WTC11 (cell line): Measurements from ENCODE around the gene SLC6A18. TPM values are rescaled to one million over a fixed set of nuclear protein-coding genes. Genes with fewer than 3 reads are reported as not detected.

Experiments used
- ATAC-seq: fragments of 200-7000 bp; cut with Tn5 transposase; 2 replicates; pipeline ENCODE4 v1.10.0; 2021; ENCODE audit warnings: mild to moderate bottlenecking, moderate library complexity
- CTCF ChIA-PET: fragments of 300-600 bp; sonication (Branson Sonifier 250); formaldehyde crosslinking; loops from one replicate; lab custom pipeline; 2021; ENCODE audit warnings: antibody characterized with exemption; lab: Charles Lee
- POLR2A ChIA-PET: fragments of 350-600 bp; sonication (Branson Sonifier 250); formaldehyde crosslinking; loops from one replicate; lab custom pipeline; 2021; ENCODE audit warnings: antibody characterized with exemption; lab: Charles Lee
- DNase-seq: peaks from one replicate; pipeline ENCODE4 v3.0.0; 2021; ENCODE audit warnings: low spot score
- H3K27ac Mint-ChIP-seq: 2 replicates; pipeline ENCODE4 v1.8.0; 2021; ENCODE audit warnings: mixed read lengths
- H3K27me3 Mint-ChIP-seq: 2 replicates; pipeline ENCODE4 v1.8.0; 2021; ENCODE audit warnings: low read depth, mild to moderate bottlenecking, moderate library complexity, mixed read lengths
- H3K36me3 Mint-ChIP-seq: 2 replicates; pipeline ENCODE4 v1.8.0; 2021; ENCODE audit warnings: mixed read lengths
- H3K4me1 Mint-ChIP-seq: 2 replicates; pipeline ENCODE4 v1.8.0; 2022; ENCODE audit warnings: mixed read lengths
- H3K4me3 Mint-ChIP-seq: 2 replicates; pipeline ENCODE4 v1.8.0; 2021; ENCODE audit warnings: mild to moderate bottlenecking, moderate library complexity, mixed read lengths
- H3K9me3 Mint-ChIP-seq: 2 replicates; pipeline ENCODE4 v1.8.0; 2021; ENCODE audit warnings: mixed read lengths
- ATF1 ChIP-seq: sonication (generic); formaldehyde crosslinking; IDR thresholded peaks from 2 replicates; pipeline ENCODE4 v1.8.1; 2023; ENCODE audit warnings: mild to moderate bottlenecking, moderate library complexity, missing genetic modification reagents
- CREB1 ChIP-seq: sonication (generic); formaldehyde crosslinking; IDR thresholded peaks from 2 replicates; pipeline ENCODE4 v1.8.0; 2023; ENCODE audit warnings: mild to moderate bottlenecking, missing genetic modification reagents
- CREM ChIP-seq: sonication (generic); formaldehyde crosslinking; IDR thresholded peaks from 2 replicates; pipeline ENCODE4 v1.8.1; 2022; ENCODE audit warnings: mild to moderate bottlenecking, missing genetic modification reagents, moderate library complexity
- FOXP1 ChIP-seq: sonication (generic); formaldehyde crosslinking; IDR thresholded peaks from 2 replicates; pipeline ENCODE4 v1.8.0; 2022; ENCODE audit warnings: missing genetic modification reagents, mild to moderate bottlenecking, moderate library complexity, borderline replicate concordance
- NFE2L1 ChIP-seq: sonication (generic); formaldehyde crosslinking; IDR thresholded peaks from 2 replicates; pipeline ENCODE4 v1.8.1; 2023; ENCODE audit warnings: missing genetic modification reagents
- TEAD1 ChIP-seq: sonication (generic); formaldehyde crosslinking; IDR thresholded peaks from 2 replicates; pipeline ENCODE4 v1.8.0; 2022; ENCODE audit warnings: mild to moderate bottlenecking, missing genetic modification reagents
- TEAD4 ChIP-seq: sonication (generic); formaldehyde crosslinking; IDR thresholded peaks from 2 replicates; pipeline ENCODE4 v1.8.0; 2022; ENCODE audit warnings: mild to moderate bottlenecking, missing genetic modification reagents
- ZMAT4 ChIP-seq: fragments of 250-450 bp; sonication (Bioruptor Pico); IDR thresholded peaks from 2 replicates; pipeline ENCODE4 v1.9.0; 2021; ENCODE audit warnings: mild to moderate bottlenecking
- ZNF671 ChIP-seq: fragments of 250-450 bp; sonication (Bioruptor Pico); IDR thresholded peaks from 2 replicates; pipeline ENCODE4 v1.8.0; 2021; ENCODE audit warnings: mild to moderate bottlenecking
- ZSCAN18 ChIP-seq: fragments of 250-450 bp; sonication (Bioruptor Pico); IDR thresholded peaks from 2 replicates; pipeline ENCODE4 v2.1.2; 2022; ENCODE audit warnings: mild to moderate bottlenecking, moderate library complexity
- total RNA-seq: library from RNA; stranded (reverse); gene quantifications from 3 replicates; pipeline ENCODE4 v1.2.3, GENCODE V29; 2021
- TF ChIP-seq, protein P1 (sequence below): sonication (generic); formaldehyde crosslinking; IDR thresholded peaks from 2 replicates; pipeline ENCODE4 v1.8.0; 2022; ENCODE audit warnings: missing genetic modification reagents
- TF ChIP-seq, protein P2 (sequence below): sonication (generic); formaldehyde crosslinking; IDR thresholded peaks from 2 replicates; pipeline ENCODE4 v1.8.0; 2023; ENCODE audit warnings: mild to moderate bottlenecking, missing genetic modification reagents
- TF ChIP-seq, protein P3 (sequence below): sonication (generic); formaldehyde crosslinking; IDR thresholded peaks from 2 replicates; pipeline ENCODE4 v1.8.0; 2023; ENCODE audit warnings: missing genetic modification reagents, mild to moderate bottlenecking, borderline replicate concordance

SLC6A18 gene
- total RNA-seq, 1 experiment from 2014 or later: not detected

GRCh38 chr5:1261643-1262042 is 36.5 kb downstream of the SLC6A18 start:
- Mint-ChIP-seq H3K27ac (no peak overlapping the region), H3K4me3 (no peak overlapping the region), H3K9me3 (peaks cover 14% of the 10 kb centered on the region), H3K27me3 (peaks cover 7% of the 10 kb centered on the region), H3K36me3 (peaks cover 62% of the 10 kb centered on the region), H3K4me1 (no peaks in the 10 kb centered on the region)
- POLR2A ChIA-PET: no interaction called here
- ATAC-seq: no peak
- no peak for TF ChIP-seq ATF1
- TF ChIP-seq, protein P1, sequence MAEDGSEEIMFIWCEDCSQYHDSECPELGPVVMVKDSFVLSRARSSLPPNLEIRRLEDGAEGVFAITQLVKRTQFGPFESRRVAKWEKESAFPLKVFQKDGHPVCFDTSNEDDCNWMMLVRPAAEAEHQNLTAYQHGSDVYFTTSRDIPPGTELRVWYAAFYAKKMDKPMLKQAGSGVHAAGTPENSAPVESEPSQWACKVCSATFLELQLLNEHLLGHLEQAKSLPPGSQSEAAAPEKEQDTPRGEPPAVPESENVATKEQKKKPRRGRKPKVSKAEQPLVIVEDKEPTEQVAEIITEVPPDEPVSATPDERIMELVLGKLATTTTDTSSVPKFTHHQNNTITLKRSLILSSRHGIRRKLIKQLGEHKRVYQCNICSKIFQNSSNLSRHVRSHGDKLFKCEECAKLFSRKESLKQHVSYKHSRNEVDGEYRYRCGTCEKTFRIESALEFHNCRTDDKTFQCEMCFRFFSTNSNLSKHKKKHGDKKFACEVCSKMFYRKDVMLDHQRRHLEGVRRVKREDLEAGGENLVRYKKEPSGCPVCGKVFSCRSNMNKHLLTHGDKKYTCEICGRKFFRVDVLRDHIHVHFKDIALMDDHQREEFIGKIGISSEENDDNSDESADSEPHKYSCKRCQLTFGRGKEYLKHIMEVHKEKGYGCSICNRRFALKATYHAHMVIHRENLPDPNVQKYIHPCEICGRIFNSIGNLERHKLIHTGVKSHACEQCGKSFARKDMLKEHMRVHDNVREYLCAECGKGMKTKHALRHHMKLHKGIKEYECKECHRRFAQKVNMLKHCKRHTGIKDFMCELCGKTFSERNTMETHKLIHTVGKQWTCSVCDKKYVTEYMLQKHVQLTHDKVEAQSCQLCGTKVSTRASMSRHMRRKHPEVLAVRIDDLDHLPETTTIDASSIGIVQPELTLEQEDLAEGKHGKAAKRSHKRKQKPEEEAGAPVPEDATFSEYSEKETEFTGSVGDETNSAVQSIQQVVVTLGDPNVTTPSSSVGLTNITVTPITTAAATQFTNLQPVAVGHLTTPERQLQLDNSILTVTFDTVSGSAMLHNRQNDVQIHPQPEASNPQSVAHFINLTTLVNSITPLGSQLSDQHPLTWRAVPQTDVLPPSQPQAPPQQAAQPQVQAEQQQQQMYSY (CRISPR knock-in tag): no peak
- TF ChIP-seq TEAD4: no peak
- CTCF ChIA-PET: no interaction called here
- DNase-seq: no peak

- TF ChIP-seq FOXP1 (CRISPR knock-in tag) (no peak), NFE2L1 (no peak), TEAD1 (CRISPR knock-in tag) (no peak), ZMAT4 (CRISPR knock-in tag) (no peak), ZSCAN18 (CRISPR knock-in tag) (no peak), ZNF671 (CRISPR knock-in tag) (no peak), CREM (CRISPR knock-in tag) (no peak), CREB1 (CRISPR knock-in tag) (no peak)
- TF ChIP-seq, protein P2, sequence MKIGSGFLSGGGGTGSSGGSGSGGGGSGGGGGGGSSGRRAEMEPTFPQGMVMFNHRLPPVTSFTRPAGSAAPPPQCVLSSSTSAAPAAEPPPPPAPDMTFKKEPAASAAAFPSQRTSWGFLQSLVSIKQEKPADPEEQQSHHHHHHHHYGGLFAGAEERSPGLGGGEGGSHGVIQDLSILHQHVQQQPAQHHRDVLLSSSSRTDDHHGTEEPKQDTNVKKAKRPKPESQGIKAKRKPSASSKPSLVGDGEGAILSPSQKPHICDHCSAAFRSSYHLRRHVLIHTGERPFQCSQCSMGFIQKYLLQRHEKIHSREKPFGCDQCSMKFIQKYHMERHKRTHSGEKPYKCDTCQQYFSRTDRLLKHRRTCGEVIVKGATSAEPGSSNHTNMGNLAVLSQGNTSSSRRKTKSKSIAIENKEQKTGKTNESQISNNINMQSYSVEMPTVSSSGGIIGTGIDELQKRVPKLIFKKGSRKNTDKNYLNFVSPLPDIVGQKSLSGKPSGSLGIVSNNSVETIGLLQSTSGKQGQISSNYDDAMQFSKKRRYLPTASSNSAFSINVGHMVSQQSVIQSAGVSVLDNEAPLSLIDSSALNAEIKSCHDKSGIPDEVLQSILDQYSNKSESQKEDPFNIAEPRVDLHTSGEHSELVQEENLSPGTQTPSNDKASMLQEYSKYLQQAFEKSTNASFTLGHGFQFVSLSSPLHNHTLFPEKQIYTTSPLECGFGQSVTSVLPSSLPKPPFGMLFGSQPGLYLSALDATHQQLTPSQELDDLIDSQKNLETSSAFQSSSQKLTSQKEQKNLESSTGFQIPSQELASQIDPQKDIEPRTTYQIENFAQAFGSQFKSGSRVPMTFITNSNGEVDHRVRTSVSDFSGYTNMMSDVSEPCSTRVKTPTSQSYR (CRISPR knock-in tag): no peak
- TF ChIP-seq, protein P3, sequence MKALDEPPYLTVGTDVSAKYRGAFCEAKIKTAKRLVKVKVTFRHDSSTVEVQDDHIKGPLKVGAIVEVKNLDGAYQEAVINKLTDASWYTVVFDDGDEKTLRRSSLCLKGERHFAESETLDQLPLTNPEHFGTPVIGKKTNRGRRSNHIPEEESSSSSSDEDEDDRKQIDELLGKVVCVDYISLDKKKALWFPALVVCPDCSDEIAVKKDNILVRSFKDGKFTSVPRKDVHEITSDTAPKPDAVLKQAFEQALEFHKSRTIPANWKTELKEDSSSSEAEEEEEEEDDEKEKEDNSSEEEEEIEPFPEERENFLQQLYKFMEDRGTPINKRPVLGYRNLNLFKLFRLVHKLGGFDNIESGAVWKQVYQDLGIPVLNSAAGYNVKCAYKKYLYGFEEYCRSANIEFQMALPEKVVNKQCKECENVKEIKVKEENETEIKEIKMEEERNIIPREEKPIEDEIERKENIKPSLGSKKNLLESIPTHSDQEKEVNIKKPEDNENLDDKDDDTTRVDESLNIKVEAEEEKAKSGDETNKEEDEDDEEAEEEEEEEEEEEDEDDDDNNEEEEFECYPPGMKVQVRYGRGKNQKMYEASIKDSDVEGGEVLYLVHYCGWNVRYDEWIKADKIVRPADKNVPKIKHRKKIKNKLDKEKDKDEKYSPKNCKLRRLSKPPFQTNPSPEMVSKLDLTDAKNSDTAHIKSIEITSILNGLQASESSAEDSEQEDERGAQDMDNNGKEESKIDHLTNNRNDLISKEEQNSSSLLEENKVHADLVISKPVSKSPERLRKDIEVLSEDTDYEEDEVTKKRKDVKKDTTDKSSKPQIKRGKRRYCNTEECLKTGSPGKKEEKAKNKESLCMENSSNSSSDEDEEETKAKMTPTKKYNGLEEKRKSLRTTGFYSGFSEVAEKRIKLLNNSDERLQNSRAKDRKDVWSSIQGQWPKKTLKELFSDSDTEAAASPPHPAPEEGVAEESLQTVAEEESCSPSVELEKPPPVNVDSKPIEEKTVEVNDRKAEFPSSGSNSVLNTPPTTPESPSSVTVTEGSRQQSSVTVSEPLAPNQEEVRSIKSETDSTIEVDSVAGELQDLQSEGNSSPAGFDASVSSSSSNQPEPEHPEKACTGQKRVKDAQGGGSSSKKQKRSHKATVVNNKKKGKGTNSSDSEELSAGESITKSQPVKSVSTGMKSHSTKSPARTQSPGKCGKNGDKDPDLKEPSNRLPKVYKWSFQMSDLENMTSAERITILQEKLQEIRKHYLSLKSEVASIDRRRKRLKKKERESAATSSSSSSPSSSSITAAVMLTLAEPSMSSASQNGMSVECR (CRISPR knock-in tag): no peak
- Mint-ChIP-seq H3K27ac (no peak overlapping the region), H3K4me1 (no peaks in the 10 kb centered on the region), H3K36me3 (peaks cover 69% of the 10 kb centered on the region), H3K9me3 (peaks cover 14% of the 10 kb centered on the region), H3K27me3 (peaks cover 7% of the 10 kb centered on the region), H3K4me3 (no peak overlapping the region)
- ChIA-PET POLR2A (no interaction called here), CTCF (interaction anchor here (0.5 kb wide), 1 partner anchor 95 kb away, joined by 3 read pairs; no protein-coding TSS in a partner anchor)
- DNase-seq (no peak), ATAC-seq (no peak)
Measured at GRCh38 chr5:1262381-1262780, 37.2 kb downstream of the SLC6A18 start.
